HG02798 (cell line): ENCODE measurements around the gene MAP3K5.
"Not testable (repeated sequence)": the region's sequence is repeated elsewhere in the genome, so short reads cannot be mapped to it uniquely, and the experiment has no call there.

Source experiments
- ATAC-seq: cut with Tn5 transposase; IDR thresholded peaks from one replicate; pipeline ENCODE4 v1.9.1; 2021; ENCODE audit warnings: mild to moderate bottlenecking; ENCODE audit not compliant: unreplicated experiment, poor library complexity

MAP3K5 gene

DNA sequence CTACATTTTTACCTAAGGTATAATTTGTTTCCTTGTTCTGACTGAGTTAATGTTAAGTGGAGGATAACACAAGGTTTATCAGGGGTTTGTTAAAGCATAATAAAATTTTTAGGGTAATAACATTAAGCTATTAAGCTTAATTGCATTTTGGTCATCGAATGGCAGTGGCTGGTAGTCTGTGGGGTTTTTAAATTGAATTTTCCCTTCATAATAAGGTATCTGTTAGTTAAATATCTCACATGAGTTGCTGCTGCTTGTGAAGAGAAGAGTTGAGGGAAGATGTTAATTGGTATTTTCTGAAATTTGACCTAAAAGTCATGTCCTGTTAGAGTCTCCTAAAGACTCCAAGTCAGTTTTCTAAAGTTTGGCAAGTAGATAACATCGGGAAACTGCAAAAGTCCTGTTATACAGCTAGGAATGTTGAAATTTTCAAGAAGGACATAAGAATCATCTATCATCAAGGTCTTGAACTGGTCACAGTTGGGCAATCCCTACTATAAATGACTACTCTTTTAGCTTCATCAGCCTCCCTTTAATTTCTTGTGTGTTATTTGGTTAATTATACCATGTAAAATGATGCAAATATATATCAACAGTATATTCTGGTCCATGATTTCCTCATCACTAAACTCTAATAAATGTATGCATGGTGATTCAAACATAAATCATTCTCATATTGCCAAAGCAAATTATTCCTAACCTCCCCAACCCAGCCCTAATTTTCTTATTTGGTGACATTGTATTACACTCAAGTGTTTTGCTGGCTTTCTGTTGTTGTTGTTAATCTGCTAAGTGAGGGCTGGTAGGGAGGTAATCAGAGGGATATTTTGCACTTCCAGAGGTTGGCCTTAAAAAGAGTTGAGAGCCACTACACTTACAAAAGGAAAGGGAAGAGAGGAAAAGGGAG lies 64.0 kb downstream of the MAP3K5 start:
- no peak for ATAC-seq

DNA sequence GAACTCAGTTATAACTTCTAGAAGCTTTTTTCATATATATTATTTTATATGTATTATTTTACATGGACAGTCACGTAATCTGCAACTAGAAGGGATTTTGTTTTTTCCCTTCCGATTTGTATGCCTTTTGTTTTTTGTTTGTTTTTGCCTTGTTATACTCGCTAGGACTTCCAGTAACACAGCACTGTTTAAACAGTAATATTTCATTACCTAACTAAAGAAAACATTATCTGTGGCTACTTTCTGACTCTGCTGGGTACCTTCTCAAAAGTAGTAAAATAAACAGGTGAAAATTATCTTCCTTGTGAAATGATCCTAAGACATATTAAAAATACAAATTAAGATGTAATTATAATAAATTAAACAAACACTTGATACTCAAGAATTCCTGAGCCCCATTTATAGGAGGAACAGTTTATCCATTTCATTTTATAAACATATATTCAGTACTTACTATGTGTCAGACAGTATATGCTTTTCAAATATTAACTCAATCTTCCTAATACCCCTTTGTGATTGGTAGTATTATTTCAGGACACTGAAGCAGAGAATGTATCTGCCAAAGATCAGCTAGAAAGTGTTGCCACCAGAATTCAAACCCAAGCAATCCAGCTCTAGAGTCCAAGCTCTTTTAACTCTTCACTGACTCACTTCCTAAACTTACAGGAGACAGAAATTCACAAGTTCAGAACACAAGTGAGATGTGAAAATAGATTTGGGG lies 65.3 kb downstream of the MAP3K5 start:
- ATAC-seq: no peak

DNA sequence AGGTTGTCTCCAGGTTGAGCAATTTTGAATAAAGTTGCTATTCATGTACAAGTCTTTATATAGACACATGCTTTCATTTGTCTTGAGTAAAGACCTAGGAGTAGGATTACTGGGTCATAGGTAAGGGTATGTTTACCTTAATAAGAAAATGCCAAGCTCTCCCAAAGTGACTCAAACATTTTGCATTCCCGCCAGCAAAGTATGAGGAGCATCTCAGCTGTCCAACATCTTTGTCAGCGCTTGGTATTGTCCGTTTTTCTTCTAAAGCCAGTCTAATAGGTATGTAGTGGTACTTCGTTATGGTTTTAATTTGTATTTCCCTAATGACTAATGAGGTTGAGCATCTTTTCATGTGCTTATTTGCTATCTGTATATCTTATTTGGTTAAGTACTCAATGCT lies 67.2 kb downstream of the MAP3K5 start:
- no peak for ATAC-seq

DNA sequence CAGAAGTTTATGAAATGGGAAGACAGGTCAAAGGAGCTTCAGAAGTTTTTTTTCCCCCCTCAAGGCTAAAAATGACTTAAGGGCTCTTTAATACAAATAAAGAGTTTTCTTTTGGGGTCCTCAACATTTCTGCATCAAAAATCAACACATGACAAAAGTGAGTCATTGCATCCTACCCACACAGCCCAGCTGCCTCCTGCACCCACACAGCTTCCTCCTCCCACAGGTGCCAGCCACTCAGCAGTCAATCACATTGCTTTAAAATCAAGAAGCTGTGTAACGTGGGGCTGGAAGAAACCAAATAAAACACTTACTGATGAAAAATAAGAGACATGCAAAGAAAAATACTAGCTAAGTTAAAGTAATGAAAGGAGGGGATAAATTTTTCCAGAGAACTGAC lies 68.5 kb downstream of the MAP3K5 start:
- ATAC-seq: peak; percentile 56

DNA sequence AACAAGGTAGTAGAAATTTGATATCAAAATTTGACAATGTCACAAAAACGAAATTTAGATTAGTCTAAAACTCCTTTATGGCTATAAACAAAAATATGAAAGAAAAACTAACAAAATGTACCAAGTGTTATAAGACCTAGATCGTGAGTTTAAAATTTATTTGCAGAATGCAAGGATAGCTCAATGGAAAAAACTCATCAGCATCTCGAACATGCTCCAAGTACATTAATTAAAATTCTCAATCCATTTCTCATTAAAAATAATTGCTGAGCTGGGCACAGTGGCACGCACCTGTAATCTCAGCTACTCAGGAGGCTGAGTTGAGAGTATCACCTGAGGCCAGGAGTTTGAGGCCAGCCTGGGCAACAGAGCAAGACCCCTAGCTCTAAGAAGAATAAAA lies 70.8 kb downstream of the MAP3K5 start:
- ATAC-seq: no peak

DNA sequence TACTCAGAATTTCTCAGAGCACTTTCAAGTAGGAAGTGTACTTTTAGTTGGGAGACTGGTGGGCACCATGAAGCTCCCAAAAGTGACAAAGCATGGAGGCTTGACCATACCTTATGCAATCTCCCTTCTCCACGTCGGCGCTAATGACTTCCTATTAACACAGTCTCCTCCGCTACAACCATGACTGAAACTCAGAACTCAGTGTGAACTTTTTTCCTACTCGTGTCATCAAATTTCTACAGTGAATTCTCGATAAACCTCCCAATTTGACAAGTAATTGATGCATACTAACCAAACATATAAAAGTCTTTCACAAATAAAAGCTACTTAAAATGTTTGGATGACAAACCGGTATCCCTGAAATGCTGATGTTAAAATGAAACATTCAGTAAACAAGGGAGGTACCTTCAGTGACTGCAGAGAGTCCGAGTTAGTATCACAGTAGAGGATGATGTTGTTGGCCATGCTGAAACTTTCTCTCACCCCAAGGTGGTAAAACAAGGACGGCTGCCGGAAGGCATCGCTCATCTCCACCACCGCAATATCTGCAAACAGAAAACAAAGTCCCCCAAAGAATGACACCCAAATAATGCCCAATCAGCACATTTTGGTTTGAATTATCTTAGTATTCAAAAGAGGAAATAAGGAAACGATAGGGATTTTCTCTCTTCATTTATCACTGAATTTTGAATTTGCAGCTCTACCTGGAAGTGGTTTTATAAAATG lies 72.1 kb downstream of the MAP3K5 start:
- peak; percentile 68 for ATAC-seq

DNA sequence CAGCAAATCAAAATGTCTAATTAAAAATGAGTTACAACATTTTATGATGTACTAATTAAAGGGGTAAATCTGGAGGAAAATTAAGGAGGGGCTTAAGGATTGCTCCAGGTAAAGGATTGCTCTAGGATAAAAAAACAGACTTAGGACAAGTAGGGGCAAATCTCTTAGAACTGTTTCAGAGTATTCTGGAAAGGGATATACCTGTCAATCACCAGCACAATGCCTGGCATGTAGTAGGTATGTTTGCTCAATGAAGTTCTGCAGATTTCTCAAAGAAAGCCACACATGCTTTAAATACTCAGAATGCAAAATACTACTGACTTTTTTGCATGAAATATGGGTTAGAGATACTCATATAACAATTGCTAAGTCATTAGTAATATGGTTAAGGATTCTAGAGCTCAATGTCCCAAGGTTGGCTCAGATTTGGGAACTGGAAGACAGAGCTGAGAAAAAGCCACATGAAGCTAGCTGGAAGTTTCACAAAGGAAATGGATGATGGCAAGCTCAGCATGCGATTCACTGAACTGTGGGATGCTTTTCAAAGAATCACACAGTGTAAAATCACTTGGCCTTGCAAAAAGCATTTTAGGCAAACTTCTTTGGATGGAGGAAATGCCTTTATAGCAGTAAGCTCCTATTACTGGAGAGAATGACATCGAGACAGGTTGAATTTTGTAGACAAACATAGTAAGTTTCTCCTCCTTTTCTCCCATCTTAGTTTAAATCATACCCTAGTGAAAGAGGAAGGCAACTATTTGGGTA lies 72.8 kb downstream of the MAP3K5 start:
- peak; percentile 30 for ATAC-seq

DNA sequence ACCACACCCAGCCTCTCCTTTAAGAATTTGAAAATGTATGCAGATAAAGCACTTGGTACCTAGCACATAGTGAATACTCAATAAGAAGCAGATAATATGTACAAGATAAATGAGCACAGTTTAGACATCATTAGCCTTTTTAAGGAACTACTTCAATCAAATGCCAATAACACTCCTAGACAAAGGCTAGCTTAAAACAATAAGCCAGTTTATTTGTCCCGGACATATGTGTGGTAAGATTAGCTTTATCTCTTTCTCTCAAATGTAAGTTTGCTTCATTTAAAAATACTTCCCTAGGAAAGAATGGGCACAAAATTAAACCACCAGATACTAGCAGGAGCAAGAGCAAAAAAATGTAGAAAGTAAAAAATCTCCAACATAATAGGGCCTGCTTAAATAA lies 73.8 kb downstream of the MAP3K5 start:
- no peak for ATAC-seq

DNA sequence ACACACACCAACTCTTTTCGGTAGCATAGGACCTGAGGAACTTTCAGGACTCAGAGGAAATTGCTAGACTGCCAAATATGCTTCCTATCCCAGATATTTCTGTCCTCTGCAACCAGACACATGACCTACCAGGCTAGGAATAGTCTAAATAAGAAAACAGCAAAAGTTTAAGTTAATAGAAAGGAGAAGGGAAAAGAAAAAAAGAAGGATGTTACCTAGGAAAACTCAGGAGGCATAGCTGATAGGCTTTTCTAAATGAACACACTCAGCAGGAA lies 74.6 kb downstream of the MAP3K5 start:
- peak; percentile 13 for ATAC-seq

DNA sequence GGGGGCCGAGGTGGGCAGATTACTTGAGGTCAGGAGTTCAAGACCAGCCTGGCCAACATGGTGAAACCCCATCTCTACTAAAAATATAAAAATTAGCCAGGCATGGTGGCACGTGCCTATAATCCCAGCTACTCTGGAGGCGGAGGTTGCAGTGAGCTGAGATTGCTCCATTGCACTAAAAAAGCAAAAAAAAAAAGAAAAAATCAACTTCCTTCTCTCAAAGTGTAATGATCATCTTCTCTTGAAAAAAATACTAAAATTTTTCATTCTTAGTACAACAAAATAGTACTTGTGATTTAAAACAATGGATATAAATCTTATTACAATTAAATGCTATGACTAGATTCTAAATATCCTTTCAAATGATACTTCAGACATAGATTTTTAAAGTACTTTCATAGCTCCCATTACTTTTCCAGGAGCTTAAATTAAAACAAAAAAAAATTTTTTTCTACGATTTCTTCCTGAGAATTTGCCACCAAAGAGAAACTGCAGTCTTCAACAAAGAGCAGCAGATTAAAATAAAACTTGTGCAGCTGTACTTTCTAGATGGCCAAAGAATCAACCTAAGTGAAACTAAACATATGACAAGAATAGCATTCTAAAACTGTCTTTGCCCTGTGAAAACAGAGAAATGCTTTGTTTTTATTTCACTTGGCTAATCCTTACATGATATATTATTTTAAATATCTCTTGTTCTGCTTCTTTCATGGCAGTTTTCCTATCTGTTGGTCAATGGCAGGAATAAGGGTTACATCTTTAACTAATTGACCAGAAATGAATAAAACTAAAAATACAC lies 75.2 kb downstream of the MAP3K5 start:
- peak; percentile 63 for ATAC-seq

DNA sequence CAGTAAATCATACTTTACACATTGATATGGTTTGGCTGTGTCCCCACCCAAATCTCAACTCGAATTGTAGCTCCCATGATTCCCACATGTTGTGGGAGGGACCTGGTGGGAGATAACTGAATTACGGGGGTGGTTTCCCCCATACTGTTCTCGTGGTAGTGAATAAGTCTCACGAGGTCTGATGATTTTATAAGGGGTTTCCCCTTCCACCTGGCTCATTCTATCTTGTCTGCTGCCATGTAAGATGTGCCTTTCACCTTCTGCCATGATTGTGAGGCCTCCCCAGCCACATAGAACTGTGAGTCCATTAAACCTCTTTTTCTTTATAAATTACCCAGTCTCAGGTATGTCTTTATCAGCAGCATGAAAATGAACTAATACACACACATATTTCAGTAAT lies 79.6 kb downstream of the MAP3K5 start:
- ATAC-seq: not testable (repeated sequence)

DNA sequence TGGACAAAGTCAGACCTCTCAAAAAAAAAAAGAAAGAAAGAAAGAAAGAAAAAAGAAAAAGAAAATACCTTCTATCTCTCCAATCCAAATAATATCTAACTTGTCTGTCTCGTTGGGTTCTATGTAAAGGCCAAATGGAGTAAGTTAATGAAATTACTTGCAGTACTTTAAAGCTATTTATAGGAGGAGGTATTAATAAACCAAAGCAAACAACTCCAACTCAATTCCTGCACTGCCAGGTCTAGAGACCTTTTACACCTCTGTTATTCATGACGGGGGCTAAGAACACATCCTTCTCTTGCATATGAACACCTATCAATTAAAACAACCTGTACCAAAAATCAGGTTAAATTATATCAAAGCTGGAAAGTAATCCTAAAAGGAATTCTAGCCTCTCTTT lies 80.6 kb downstream of the MAP3K5 start:
- ATAC-seq: no peak

DNA sequence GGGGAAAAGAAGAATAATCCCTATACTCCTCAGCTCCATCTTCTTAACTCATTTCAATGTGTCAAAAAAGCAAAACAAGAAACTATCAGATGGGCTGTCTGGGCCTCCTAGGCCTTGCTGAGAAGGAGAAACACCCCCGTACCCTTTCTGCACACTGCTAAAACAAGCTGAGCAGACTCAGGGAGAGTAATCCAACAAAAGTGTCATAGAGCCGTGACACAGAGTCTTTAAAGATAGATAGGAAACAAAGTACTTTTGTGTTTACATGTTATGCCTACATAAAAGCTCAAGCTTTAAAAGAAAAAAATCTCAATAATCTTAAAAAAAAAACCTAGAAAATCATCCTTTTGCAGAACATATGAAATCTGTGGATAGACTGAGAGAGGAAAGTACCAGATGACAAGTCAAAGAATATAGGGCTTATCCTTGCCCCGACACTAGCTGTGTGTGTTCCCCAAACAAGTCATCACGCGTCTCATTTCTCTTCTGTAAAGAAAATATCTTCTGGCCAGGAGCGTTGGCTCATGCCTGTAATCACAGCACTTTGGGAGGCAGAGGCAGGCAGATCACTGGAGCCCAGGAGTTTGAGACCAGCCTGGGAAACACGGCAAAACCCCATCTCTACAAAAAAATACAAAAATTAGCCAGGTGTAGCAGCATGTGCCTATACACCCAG lies 81.3 kb downstream of the MAP3K5 start:
- ATAC-seq: no peak

DNA sequence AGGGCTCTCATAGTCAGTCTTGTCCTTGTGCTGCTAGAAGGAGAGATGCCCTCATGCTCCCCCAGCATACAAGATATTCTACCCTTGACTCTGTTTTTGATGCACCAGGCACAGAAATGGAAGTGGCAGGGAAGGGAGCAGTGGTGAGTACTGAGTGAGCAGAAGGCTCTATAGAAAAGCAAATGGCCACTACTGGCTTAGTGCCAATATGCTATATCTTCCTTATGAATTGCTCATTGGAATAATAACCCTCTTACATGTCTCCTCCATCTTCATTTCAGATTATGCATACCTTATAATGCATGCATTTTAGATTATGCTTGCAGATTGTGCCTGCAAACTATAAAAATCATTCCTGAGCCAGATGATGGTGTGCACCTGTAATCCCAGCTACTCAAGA lies 82.8 kb downstream of the MAP3K5 start:
- ATAC-seq: no peak

DNA sequence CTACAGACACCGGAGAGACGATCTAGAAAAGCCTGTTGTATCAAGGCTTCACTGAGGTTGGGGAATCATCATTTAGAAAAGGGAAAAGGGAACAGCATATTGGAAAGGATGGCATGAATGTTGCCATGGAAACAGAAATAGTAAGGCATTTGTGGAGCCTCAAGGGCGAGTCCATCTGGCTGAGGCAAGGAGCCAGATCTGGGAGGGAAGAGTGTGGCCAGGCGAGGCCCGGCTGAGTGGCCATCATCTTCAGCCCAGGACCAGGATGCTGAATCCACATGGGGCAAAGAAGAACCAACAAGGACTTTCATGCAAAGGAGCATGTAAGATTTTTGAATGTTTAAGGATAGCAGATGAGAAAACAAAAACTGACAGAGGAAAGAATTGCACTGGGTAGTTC lies 85.8 kb downstream of the MAP3K5 start:
- ATAC-seq: no peak

DNA sequence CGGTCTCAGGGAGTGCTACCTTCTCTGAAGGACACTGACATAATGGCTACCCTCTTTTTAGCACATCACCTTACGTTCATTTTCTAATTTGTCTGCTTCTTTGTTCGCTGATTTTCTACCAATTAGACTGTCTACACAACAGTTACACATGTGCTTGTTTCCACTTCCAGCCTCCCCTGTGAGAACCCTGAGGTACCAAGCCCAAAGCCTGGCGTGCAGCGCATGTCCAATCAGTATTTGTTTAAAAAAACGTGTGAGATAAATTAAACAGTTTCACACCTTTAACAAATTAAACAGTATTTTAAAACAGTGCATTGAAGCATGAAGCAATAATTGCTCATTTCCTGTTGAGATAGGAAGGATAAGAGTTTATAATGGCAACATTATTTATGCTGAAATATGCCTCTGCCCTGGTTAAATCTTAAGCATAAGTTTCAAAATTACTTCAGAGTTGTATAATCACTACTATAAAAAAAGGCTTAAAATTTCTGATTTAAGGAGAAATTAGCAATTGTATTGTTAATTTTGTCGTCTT lies 88.9 kb downstream of the MAP3K5 start:
- no peak for ATAC-seq

DNA sequence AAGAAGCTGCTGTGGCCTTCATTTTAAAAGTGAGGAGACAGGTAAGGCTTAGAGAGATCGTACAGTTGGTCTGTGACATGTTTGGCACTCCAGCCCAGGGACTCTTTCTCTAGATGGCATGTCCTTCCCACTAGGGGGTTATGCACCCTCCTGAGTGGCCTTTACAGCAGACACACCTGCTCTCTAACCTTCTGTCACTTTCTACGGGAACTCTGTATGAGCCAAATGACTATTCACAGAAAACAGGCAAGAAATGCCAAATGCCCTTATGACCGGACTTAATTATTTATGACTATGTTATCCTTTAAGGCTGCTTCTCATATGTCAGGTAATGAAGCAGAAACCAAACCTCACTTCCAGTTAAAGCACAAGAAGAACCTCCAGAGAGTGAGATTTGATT lies 91.2 kb downstream of the MAP3K5 start:
- ATAC-seq: peak; percentile 51

DNA sequence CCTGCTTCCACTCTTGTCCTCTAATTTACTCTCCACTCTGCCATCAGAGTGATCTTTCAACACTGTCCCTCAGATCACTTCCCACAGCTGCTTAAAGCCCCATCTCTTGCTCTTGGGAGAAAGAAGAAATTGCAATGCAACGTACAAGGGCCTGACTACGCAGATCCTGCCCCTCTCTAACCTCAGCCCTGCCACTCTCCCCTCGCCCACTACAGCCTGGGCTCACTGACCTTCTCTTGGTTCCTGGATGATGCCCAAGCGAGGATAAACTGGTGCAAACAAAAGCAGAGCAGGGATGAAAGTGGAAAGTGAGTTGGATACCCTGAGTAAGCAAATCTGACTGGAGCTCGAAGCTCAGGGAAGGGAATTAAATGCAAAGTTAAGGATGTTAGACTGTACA lies 92.9 kb downstream of the MAP3K5 start:
- ATAC-seq: no peak

DNA sequence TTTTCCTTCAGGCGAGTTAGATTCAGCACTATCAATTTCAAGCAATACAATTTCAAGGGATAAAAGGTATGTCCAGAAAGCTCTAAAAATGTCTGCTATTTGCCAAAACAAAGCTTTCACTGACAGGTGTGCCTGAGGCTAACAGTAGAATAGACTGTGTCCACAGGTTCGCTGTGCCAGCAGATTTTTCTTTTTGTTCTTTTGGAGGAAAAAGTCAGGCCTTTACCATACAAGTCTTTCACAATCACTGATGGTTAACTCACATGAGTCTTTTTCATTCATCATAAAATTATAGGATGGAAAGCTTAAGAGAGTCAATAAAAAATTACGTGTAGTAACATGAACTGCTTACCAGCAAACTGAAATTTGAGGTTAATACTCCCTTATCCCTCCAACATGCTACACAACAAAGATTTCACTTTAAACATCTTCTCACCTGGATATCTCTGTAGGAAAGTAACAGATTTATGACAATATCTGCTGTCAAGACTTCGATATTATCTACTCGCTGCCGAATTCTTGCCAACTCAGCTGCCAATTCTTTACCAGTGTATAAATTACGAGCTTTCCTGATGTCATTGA lies 95.4 kb downstream of the MAP3K5 start:
- no peak for ATAC-seq
